ENCODE data around the gene HDAC4. TPM values are rescaled to one million over a fixed set of nuclear protein-coding genes. Genes with fewer than 3 reads are reported as not detected.

The HDAC4 gene
- total and polyA plus RNA-seq, 8 donors = 1.7 to 98.8 (median 24.5) TPM

DNA sequence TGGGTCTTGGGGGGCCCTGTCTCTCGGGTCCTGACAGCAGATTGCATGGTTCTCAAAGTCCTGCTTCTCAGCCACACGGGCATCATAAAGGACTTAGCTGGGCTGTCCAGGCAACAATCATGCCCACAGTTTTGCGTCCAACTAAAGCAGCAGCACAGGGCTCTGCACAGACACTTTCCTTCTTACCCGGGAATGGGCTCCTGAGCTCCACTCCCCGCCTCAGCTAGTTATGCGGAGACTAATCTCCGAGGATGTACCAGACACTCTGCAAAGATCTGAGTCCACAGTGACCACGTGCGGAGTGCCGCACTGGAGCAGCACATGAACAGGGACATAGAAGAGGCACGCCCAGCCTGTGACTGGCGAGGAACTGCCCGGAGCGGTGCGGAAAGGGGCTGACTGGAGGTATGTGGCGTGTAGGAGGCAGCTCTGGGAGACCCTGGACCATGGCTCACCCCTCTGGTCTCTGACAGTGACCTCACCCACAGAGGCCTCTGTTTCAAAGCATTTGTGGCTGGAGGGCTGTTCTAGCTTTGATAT is 270.0 kb downstream of the HDAC4 start:
- H3K27ac ChIP-seq = no peak overlapping the region
- peaks cover 49 to 100% (median 97%) of the 10 kb centered on the region in 4 donors for H3K36me3 ChIP-seq
- 93 to 98% (median 97%) methylated on average over 10 to 16 of the region's 16 CpGs for WGBS, 5 donors
- intact Hi-C loops (cut with DNase I; ENCODE audit: low total_unique reads) = no loop called here
- peaks cover 0 to 4% (median 0%) of the 10 kb centered on the region in 4 donors for H3K4me1 ChIP-seq
- DNase-seq = no peak
- no peaks in the 10 kb centered on the region for H3K9me3 ChIP-seq
- TF ChIP-seq POLR2A (IDR thresholded peaks at IDR 0.05) = no peak
- TF ChIP-seq POLR2AphosphoS5 (IDR thresholded peaks at IDR 0.05) = no peak
- TF ChIP-seq EP300 (IDR thresholded peaks at IDR 0.05) = no peak
- TF ChIP-seq, protein P1, sequence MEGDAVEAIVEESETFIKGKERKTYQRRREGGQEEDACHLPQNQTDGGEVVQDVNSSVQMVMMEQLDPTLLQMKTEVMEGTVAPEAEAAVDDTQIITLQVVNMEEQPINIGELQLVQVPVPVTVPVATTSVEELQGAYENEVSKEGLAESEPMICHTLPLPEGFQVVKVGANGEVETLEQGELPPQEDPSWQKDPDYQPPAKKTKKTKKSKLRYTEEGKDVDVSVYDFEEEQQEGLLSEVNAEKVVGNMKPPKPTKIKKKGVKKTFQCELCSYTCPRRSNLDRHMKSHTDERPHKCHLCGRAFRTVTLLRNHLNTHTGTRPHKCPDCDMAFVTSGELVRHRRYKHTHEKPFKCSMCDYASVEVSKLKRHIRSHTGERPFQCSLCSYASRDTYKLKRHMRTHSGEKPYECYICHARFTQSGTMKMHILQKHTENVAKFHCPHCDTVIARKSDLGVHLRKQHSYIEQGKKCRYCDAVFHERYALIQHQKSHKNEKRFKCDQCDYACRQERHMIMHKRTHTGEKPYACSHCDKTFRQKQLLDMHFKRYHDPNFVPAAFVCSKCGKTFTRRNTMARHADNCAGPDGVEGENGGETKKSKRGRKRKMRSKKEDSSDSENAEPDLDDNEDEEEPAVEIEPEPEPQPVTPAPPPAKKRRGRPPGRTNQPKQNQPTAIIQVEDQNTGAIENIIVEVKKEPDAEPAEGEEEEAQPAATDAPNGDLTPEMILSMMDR (IDR thresholded peaks at IDR 0.05) = no peak
- H3K27me3 ChIP-seq = no peaks in the 10 kb centered on the region
- no peak overlapping the region for H3K4me3 ChIP-seq

DNA sequence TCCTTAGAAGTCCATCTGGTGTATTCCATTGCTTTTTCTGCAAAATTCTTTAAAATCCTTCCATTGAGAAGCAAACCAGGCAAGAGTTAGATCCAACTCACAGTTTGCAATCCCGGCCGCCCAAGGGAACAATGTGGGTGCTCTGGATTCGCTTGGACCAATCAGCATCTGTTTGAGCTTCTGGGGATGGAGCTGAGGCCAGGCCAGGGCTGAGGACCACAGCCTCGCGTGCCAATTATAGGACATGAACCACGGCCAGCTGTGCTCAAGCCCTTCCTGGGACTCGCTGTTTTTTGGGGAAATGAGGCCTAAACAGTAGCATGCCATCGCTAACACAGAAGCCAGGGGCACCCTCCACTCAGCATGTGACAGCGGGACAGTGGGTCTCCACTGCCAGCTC is 270.8 kb downstream of the HDAC4 start:
- no peaks in the 10 kb centered on the region for H3K27me3 ChIP-seq
- intact Hi-C loops (cut with DNase I; ENCODE audit: low total_unique reads) = no loop called here
- no peak overlapping the region for H3K27ac ChIP-seq
- WGBS, 5 donors = 88 to 94% (median 89%) methylated on average over 8 to 9 of the region's 9 CpGs
- no peaks in the 10 kb centered on the region for H3K9me3 ChIP-seq
- DNase-seq = no peak
- peaks cover 0 to 4% (median 0%) of the 10 kb centered on the region in 4 donors for H3K4me1 ChIP-seq
- no peak overlapping the region for H3K4me3 ChIP-seq
- peaks cover 57 to 100% (median 97%) of the 10 kb centered on the region in 4 donors for H3K36me3 ChIP-seq
- TF ChIP-seq, protein P1 (IDR thresholded peaks at IDR 0.05) = no peak
- TF ChIP-seq EP300 (IDR thresholded peaks at IDR 0.05) = no peak
- no peak for TF ChIP-seq POLR2A (IDR thresholded peaks at IDR 0.05)
- TF ChIP-seq POLR2AphosphoS5 (IDR thresholded peaks at IDR 0.05) = no peak

DNA sequence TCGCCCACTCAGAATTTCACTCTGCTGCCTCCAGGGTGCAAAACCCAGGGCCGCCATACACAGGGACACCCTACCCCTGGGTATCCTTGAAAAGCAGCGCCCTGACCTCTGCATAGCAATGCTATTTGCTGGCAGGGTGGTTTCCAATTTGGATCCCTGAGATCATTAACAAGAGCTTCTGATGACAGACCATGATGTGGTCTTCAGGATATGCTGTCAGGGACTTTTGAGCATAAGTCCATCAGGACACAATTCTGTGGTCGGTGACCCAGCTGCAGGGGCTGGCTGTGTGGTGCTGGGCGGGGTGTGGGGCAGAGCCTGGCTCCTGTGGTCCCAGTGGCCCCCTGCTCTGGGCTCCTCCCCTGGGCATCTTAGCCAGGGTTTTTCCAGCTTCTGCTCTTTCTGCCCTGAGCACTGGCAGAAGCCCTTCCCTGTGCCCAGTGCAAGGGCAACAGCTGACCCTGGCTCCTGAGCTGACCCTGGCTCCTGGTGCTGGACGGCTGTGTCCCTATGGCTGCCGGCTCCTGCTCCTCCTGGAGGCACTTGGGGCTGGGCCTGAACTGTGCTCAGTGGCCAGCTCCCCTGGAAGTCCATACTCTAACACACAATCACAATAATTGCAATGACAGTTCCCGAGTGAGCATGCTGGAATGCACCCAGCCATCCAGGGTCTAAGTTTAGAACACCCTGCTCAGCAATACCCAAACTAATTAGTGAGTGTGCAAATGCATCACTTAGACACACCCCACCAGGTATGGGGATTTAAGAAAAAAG is 271.5 kb downstream of the HDAC4 start:
- WGBS, 5 donors = 80 to 96% (median 91%) methylated on average over 7 to 8 of the region's 8 CpGs
- Histone ChIP-seq H3K27me3 (no peaks in the 10 kb centered on the region), H3K4me1 (peaks cover 0 to 4% (median 0%) of the 10 kb centered on the region in 4 donors), H3K27ac (no peak overlapping the region), H3K36me3 (peaks cover 59 to 100% (median 98%) of the 10 kb centered on the region in 4 donors), H3K4me3 (no peak overlapping the region), H3K9me3 (no peaks in the 10 kb centered on the region)
- no peak for TF ChIP-seq POLR2A (IDR thresholded peaks at IDR 0.05)
- TF ChIP-seq POLR2AphosphoS5 (IDR thresholded peaks at IDR 0.05) = no peak
- no peak for TF ChIP-seq EP300 (IDR thresholded peaks at IDR 0.05)
- TF ChIP-seq, protein P1 (IDR thresholded peaks at IDR 0.05) = no peak
- no peak for DNase-seq
- intact Hi-C loops (cut with DNase I; ENCODE audit: low total_unique reads) = no loop called here

DNA sequence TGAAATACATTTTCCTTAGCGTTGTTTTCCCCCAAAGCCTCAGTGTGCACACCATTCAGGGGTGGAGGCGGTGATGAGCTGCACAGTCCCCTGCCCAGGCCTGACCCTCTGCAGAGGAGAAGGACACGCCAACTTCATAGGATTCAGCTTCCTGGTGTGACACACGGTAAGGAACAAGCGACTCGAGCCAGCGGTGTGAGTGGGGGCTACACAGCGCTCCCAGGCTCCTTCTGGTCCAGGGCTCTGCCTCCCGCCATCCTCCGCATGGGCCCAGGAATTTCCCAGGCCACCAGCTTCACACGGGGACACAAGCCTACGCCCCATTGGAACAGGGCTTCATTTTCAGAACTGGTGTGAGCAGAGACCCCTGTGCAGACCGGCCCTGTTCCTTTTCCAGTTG is 272.1 kb downstream of the HDAC4 start:
- no peak overlapping the region for H3K4me3 ChIP-seq
- H3K9me3 ChIP-seq = no peaks in the 10 kb centered on the region
- no peak overlapping the region for H3K27ac ChIP-seq
- peaks cover 55 to 100% (median 97%) of the 10 kb centered on the region in 4 donors for H3K36me3 ChIP-seq
- intact Hi-C loops (cut with DNase I; ENCODE audit: low total_unique reads) = no loop called here
- no peaks in the 10 kb centered on the region for H3K27me3 ChIP-seq
- TF ChIP-seq EP300 (IDR thresholded peaks at IDR 0.05) (no peak), POLR2A (IDR thresholded peaks at IDR 0.05) (no peak), POLR2AphosphoS5 (IDR thresholded peaks at IDR 0.05) (no peak)
- TF ChIP-seq, protein P1 (IDR thresholded peaks at IDR 0.05) = no peak
- no peak for DNase-seq
- 92 to 95% (median 95%) methylated on average over 7 to 13 of the region's 13 CpGs for WGBS, 5 donors
- H3K4me1 ChIP-seq = peaks cover 0 to 4% (median 0%) of the 10 kb centered on the region in 4 donors

Data from stomach (tissue), 9 donors.